Measurements from ENCODE around the gene SPG7. TPM values are rescaled to one million over a fixed set of nuclear protein-coding genes. Genes with fewer than 3 reads are reported as not detected.

SPG7 gene
- total RNA-seq, 4 donors from 2014 or later, result 102 to 178 (median 127) TPM

DNA sequence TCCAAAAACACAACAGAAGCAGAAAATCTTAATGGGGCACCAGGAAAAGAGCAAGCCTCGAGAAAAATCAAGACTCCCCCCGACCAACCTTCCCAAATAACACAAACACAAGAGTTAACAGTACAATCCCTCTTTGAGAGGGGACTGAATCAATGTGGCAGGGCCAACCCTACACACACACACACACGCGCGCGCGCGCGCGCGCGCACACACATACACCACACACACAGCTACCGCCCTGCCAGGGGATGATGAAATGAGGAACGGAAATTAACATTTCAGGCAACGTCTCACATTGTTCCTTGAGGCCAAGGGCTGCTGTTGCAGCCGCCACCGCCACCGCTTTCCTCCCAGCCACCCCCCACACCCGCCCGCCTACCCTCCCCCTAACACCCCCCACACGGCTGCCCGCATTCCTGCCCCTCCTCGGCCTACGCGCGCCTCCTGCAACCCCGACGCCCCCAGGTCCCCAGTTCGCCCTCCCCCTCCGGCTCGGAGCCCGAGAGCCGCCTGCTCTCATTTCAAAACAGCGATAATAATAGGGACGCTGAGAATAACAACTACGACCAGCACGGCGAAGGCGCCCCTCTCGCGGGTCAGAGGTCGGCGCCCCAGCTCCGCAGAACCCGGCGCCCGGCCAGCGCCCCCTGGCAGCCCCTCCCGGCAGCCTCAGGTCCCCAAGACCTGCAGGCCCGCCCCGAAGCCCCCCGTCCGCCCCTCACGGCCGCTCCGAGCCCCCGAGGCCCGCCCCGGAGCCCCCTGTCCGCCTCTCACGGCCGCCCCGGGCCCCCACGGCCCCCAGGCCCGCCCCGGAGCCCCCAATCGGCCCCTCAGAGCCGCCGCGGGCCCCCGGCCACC, 18.9 kb upstream of the SPG7 start:
- Histone ChIP-seq H3K4me1 (peaks cover 0 to 76% (median 55%) of the 10 kb centered on the region in 4 donors), H3K9me3 (no peaks in the 10 kb centered on the region), H3K36me3 (peaks cover 0 to 8% (median 0%) of the 10 kb centered on the region in 3 donors), H3K27me3 (no peaks in the 10 kb centered on the region), H3K27ac (peak overlapping the region; percentile 94 to 99 (median 97)), H3K4me3 (peak overlapping the region; percentile 52 to 97 (median 86))
- TF ChIP-seq POLR2A (IDR thresholded peaks at IDR 0.05) (peak in 1 of 2 donors; percentile 39), EP300 (IDR thresholded peaks at IDR 0.05) (peak in 1 of 2 donors; percentile 93)
- TF ChIP-seq, protein P1, sequence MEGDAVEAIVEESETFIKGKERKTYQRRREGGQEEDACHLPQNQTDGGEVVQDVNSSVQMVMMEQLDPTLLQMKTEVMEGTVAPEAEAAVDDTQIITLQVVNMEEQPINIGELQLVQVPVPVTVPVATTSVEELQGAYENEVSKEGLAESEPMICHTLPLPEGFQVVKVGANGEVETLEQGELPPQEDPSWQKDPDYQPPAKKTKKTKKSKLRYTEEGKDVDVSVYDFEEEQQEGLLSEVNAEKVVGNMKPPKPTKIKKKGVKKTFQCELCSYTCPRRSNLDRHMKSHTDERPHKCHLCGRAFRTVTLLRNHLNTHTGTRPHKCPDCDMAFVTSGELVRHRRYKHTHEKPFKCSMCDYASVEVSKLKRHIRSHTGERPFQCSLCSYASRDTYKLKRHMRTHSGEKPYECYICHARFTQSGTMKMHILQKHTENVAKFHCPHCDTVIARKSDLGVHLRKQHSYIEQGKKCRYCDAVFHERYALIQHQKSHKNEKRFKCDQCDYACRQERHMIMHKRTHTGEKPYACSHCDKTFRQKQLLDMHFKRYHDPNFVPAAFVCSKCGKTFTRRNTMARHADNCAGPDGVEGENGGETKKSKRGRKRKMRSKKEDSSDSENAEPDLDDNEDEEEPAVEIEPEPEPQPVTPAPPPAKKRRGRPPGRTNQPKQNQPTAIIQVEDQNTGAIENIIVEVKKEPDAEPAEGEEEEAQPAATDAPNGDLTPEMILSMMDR (IDR thresholded peaks at IDR 0.05), result peak in 4 of 5 experiments; percentile 9 to 59 (median 40)
- peak; percentile 92 to 94 for DNase-seq (ENCODE audit: low spot score in 2 of 2)
- WGBS, 2 donors, result 1 to 2% methylated on average over 18 to 55 of the region's 71 CpGs

GRCh38 chr16:89489898-89490438, 18.2 kb upstream of the SPG7 start:
- WGBS, 2 donors, result 0% methylated on average over 56 of the region's 81 CpGs; no CpG with 5 or more reads in 1 of the 2 donors
- DNase-seq (ENCODE audit: low spot score in 2 of 2), result no peak

GRCh38 chr16:89490439-89491237, 17.6 kb upstream of the SPG7 start, which contains the start of gene ANKRD11:
ANKRD11 (minus strand) TSS chr16:89490561; CDS start chr16:89317019, 173,542 bp downstream.
- peak; percentile 95 to 96 for DNase-seq (ENCODE audit: low spot score in 2 of 2)
- peaks cover 0 to 11% (median 0%) of the 10 kb centered on the region in 3 donors for H3K36me3 ChIP-seq
- H3K4me3 ChIP-seq, result peak within 1 kb of the TSS; percentile 94 to 97 (median 96)
- TF ChIP-seq EP300 (IDR thresholded peaks at IDR 0.05) (peak; percentile 80 to 82), POLR2A (IDR thresholded peaks at IDR 0.05) (peak; percentile 82 to 92)
- TF ChIP-seq, protein P1 (IDR thresholded peaks at IDR 0.05), result peak in 2 of 5 experiments; percentile 40 to 65
- peak within 1 kb of the TSS; percentile 94 to 99 (median 97) for H3K27ac ChIP-seq
- H3K27me3 ChIP-seq, result no peaks in the 10 kb centered on the region
- peaks cover 0 to 62% (median 42%) of the 10 kb centered on the region in 4 donors for H3K4me1 ChIP-seq
- no peaks in the 10 kb centered on the region for H3K9me3 ChIP-seq
- 0 to 2% methylated on average over 28 to 50 of the region's 96 CpGs for WGBS, 2 donors

More at GRCh38 chr16:89489898-89490438, 18.2 kb upstream of the SPG7 start:
- TF ChIP-seq POLR2A (IDR thresholded peaks at IDR 0.05) (no peak), EP300 (IDR thresholded peaks at IDR 0.05) (no peak)
- TF ChIP-seq, protein P1 (IDR thresholded peaks at IDR 0.05), result no peak
- peak overlapping the region; percentile 52 to 97 (median 95) for H3K4me3 ChIP-seq
- peak overlapping the region; percentile 94 to 99 (median 97) for H3K27ac ChIP-seq
- no peaks in the 10 kb centered on the region for H3K9me3 ChIP-seq
- no peaks in the 10 kb centered on the region for H3K27me3 ChIP-seq
- H3K36me3 ChIP-seq, result peaks cover 0 to 11% (median 0%) of the 10 kb centered on the region in 3 donors
- H3K4me1 ChIP-seq, result peaks cover 0 to 69% (median 49%) of the 10 kb centered on the region in 4 donors

GRCh38 chr16:89491238-89491869, 16.8 kb upstream of the SPG7 start:
- no peak for TF ChIP-seq EP300 (IDR thresholded peaks at IDR 0.05)
- TF ChIP-seq, protein P1 (IDR thresholded peaks at IDR 0.05), result peak in 1 of 5 experiments; percentile 24
- no peak for TF ChIP-seq POLR2A (IDR thresholded peaks at IDR 0.05)
- Histone ChIP-seq H3K27ac (peak overlapping the region; percentile 77 to 98 (median 97)), H3K9me3 (no peaks in the 10 kb centered on the region), H3K36me3 (peaks cover 0 to 11% (median 0%) of the 10 kb centered on the region in 3 donors), H3K4me1 (peaks cover 0 to 55% (median 37%) of the 10 kb centered on the region in 4 donors), H3K4me3 (peak overlapping the region; percentile 94 to 97 (median 96)), H3K27me3 (no peaks in the 10 kb centered on the region)
- 2 to 3% methylated on average over 19 to 20 of the region's 22 CpGs for WGBS, 2 donors
- DNase-seq (ENCODE audit: low spot score in 2 of 2), result no peak
